Measurements from ENCODE around the gene SNCAIP.

DNA sequence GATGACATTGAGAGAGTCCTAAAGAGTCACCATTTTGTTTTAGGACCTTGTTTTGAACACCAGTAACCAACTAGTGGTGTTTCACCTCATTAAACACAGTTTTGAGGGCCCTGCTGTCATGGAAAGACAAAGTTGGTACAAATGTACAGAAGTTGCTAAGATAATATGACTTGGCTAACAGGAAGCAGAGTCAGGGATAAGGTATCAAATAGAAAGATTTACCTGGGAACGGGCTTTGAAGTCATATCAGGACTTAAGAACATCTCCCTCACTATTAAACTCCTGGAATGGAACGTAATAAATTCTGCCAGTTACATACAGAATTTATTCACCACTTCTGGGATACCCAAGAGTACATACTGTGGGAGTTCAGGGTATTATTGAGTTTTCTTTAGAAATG, 115.6 kb downstream of the SNCAIP start:
- TF ChIP-seq, protein P1, sequence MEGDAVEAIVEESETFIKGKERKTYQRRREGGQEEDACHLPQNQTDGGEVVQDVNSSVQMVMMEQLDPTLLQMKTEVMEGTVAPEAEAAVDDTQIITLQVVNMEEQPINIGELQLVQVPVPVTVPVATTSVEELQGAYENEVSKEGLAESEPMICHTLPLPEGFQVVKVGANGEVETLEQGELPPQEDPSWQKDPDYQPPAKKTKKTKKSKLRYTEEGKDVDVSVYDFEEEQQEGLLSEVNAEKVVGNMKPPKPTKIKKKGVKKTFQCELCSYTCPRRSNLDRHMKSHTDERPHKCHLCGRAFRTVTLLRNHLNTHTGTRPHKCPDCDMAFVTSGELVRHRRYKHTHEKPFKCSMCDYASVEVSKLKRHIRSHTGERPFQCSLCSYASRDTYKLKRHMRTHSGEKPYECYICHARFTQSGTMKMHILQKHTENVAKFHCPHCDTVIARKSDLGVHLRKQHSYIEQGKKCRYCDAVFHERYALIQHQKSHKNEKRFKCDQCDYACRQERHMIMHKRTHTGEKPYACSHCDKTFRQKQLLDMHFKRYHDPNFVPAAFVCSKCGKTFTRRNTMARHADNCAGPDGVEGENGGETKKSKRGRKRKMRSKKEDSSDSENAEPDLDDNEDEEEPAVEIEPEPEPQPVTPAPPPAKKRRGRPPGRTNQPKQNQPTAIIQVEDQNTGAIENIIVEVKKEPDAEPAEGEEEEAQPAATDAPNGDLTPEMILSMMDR (IDR thresholded peaks at IDR 0.05) = no peak
- TF ChIP-seq POLR2AphosphoS5 (IDR thresholded peaks at IDR 0.05) = no peak

Data from prostate gland (tissue), 2 donors.